Nucleus accumbens (tissue), 56 donors: Measurements from ENCODE around the gene ZNF770.
"Not testable (repeated sequence)": the region's sequence is repeated elsewhere in the genome, so short reads cannot be mapped to it uniquely, and the experiment has no call there.

ENCODE experiments used
- DNase-seq, 56 donors: peaks; one replicate each; lab custom pipeline; 2025; lab: John Stamatoyannopoulos, UW

The ZNF770 gene

GRCh38 chr15:34976743-34977142 lies 11.3 kb downstream of the ZNF770 start:
- DNase-seq = no peak

DNA sequence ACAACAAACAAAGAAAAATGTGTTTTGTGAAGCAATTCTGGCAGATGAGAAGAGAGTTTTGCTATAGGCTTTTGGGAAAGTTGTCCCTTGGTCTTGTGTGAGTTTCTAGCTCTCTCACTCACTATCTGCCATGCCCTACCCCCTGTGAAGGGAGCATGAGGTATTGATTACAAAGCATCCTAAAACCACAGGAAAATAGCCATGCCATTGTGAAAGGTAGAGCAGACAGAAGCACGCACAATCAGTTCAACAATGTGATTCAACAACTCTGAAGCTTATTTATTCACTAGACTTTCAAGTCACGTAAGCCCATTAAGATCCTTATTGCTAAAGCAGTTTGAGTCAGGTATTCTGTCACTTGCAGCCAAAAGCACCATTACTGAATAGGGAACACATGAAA lies 12.0 kb downstream of the ZNF770 start:
- no peak for DNase-seq

- no peak for DNase-seq
Measured at GRCh38 chr15:34973512-34973911, 14.6 kb downstream of the ZNF770 start.

DNA sequence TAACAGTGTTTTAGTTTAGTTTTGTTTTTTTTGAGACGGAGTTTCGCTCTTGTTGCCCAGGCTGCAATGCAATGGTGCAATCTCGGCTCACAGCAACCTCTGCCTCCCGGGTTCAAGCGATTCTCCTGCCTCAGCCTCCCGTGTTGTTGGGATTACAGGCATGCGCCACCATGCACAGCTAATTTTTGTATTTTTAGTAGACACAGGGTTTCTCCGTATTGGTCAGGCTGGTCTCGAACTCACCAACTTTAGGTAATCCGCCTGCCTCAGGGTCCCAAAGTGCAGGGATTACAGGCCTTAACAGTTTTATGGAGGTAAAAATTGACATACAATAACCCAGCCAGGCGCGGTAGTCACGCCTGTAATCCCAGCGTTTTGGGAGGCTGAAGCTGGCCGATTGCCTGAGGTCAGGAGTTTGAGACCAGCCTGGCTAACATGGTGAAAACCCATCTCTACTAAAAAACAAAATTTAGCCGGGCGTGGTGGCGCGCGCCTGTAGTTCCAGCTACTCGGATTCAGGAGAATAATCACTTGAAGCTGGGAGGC lies 17.9 kb downstream of the ZNF770 start:
- DNase-seq = not testable (repeated sequence)

GRCh38 chr15:34969340-34970097 lies 18.6 kb downstream of the ZNF770 start, which contains the start of gene AQR:
AQR (minus strand) TSS chr15:34969742; CDS start chr15:34969613, 129 bp downstream.
- peak; percentile 42 to 98 (median 92) for DNase-seq

- no peak for DNase-seq
Measured at GRCh38 chr15:34964277-34964676, 23.8 kb downstream of the ZNF770 start.

- DNase-seq = peak in 1 of 56 donors; percentile 6
Measured at GRCh38 chr15:34953851-34954250, 34.2 kb downstream of the ZNF770 start.

GRCh38 chr15:34952481-34952880 lies 35.6 kb downstream of the ZNF770 start:
- DNase-seq = no peak

- DNase-seq = no peak
Measured at GRCh38 chr15:34951993-34952392, 36.1 kb downstream of the ZNF770 start.

GRCh38 chr15:34944936-34945335 lies 43.2 kb downstream of the ZNF770 start:
- DNase-seq = no peak

DNA sequence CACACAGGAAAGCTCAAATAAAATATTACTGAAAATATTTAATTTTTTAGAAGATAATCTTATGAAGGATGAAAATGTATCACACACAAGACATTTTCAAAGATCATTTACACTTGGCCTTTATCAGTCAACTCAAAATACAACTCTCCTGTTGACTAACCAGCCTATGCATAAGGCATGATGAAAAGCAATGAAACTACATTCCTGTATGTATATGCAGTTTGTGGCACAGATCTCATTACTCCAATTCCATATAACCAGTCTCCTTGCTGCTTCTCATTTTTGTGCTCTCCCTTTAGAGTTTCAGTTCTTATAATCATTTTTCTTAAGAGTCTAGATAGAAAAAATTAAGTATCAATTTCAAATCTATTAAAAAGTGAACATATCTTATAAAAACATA lies 44.4 kb downstream of the ZNF770 start:
- no peak for DNase-seq

DNA sequence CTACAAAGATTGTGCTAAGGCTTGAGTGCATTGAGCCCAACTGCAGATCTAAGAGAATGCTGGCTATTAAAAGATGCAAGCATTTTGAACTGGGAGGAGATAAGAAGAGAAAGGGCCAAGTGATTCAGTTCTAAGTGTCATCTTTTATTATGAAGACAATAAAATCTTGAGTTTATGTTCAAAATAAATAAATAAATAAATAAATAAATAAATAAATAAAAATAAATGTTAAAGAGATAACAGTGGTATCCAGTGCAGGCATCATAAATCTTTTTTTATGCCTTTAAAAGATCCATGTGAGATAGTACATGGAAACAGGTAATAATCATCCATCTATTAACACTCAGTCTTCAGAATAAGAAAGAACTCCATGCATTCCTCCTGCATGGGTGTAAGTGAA lies 44.8 kb downstream of the ZNF770 start:
- DNase-seq = not testable (repeated sequence)

- no peak for DNase-seq
Measured at GRCh38 chr15:34942363-34942762, 45.7 kb downstream of the ZNF770 start.

- no peak for DNase-seq
Measured at GRCh38 chr15:34941831-34942230, 46.3 kb downstream of the ZNF770 start.

- DNase-seq = no peak
Measured at GRCh38 chr15:34941185-34941698, 46.8 kb downstream of the ZNF770 start.

GRCh38 chr15:34933432-34933975 lies 54.6 kb downstream of the ZNF770 start:
- no peak for DNase-seq

- DNase-seq = not testable (repeated sequence)
Measured at GRCh38 chr15:34928349-34928748, 59.7 kb downstream of the ZNF770 start.
